ENCODE data around the gene CERS2.

CERS2 gene

GRCh38 chr1:150997126-150997872, 22.7 kb upstream of the CERS2 start:
- DNase-seq: no peak

GRCh38 chr1:150995896-150996295, 21.3 kb upstream of the CERS2 start:
- peak; percentile 28 for DNase-seq

DNA sequence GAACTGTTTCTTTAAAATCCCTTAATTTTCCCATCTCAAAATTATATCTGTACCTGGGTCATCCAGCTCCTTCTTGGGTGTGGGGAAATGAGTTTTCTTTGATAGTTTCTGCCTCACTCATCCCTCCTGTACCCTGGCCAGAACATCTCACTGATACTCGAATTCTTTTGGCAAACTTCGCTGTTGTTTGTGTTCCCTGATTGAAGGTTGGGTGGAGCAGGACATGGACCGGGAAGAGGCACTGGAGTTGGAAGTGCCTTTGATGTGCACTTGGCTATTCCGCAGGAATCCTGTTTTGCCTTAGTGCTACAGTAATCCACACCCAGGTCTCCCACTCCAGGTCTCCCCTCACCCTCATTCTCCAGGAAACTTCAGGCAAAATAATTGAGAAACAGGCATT, 20.8 kb upstream of the CERS2 start:
- no peak for DNase-seq

- no peak for DNase-seq
Measured at GRCh38 chr1:150994248-150994647, 19.6 kb upstream of the CERS2 start.

DNA sequence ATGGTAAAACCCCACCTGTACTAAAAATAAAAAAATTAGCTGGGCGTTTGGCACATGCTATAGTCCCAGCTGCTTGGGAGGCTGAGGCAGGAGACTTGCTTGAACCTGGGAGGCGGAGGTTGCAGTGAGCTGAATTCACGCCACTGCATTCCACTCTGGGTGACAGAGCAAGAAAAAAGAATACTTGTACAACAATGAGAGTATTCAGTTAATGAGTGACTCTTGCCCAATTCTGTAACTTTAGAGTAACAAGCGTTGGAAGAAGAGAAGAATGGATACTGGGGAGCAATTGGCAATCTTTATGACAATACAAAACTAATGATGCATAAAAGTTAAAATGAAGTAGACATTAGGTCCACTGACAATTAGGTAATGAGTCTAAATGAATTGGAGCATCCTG, 18.0 kb upstream of the CERS2 start:
- no peak for DNase-seq

DNA sequence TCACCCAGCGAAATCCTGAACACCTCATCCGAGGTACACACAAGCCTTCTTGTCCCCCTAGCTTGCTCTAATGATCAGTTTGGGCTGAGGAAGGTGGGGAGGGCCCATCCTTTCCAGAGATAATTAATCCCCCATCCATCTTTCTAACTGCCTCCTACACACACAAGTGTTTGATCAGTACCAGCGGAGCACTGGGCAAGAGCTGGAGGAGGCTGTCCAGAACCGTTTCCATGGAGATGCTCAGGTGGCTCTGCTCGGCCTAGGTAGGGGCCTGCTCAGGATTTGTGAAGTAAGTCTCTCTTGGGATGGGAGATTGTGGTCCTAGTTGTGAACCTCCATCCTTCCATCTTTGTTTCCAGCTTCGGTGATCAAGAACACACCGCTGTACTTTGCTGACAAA, 13.3 kb upstream of the CERS2 start:
- DNase-seq: no peak

DNA sequence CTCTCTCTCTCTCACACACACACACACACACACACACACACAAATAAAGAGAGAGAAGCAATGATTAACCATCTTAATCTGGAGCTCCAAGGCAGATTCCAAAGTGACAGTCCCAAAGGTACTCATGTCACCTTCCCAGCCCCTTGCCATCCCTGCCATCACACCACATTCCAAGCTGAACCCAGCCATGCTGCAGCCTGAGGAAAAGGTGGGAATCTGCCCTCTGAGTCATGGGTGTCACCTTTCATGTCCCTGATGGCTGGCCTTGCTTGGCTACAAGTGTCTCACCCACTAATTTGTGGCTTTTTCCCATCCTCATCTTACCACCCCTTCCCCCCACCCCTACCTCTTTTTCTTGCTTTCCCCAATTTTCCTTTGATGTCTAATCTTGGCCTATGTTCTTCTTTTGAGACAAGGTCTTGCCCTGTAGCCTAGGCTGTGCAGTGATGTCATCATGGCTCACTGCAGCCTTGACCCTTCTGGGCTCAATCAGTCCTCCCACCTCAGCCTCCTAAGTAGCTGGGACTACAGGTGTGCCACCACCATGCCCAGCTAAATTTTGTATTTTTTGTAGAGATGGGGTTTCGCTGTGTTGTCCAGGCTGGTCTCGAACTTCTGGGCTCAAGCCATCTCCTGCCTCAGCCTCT, 10.7 kb upstream of the CERS2 start:
- DNase-seq: no peak

- no peak for DNase-seq
Measured at GRCh38 chr1:150981805-150982712, 7.4 kb upstream of the CERS2 start, which contains the start of gene ANXA9. ANXA9 (plus strand) TSS chr1:150982292; CDS start chr1:150983106, 814 bp downstream.

DNA sequence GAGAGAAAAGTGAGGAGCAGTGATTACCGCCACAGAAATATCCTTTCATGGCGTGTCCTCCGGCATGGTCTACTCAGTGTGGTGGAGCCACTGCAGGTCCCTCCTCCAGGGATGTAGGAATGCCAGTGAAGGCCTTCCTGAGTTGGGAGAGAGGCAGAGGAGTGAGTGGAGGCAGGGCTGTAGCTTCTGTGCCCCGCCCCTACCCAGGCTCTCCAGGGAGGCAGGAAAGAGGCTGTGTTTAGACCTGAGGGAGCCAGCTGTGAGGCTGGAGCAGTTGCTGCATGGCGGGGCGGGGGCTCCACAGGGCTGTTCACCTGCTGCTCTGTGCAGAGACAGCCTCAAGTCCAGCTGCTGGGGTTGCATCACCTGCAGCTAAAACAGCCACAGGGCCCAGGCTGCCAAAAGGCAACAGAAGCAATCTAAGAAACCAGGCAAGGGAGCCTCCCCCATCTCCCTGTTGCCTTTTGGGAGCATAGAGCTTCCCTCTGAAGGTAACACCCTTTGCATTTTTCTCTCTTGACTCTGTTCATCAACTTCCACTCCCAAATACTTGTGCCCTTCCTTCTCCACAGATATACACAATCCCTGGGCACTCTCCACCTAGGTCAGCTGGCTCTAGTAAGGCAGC, 6.7 kb upstream of the CERS2 start:
- no peak for DNase-seq

DNA sequence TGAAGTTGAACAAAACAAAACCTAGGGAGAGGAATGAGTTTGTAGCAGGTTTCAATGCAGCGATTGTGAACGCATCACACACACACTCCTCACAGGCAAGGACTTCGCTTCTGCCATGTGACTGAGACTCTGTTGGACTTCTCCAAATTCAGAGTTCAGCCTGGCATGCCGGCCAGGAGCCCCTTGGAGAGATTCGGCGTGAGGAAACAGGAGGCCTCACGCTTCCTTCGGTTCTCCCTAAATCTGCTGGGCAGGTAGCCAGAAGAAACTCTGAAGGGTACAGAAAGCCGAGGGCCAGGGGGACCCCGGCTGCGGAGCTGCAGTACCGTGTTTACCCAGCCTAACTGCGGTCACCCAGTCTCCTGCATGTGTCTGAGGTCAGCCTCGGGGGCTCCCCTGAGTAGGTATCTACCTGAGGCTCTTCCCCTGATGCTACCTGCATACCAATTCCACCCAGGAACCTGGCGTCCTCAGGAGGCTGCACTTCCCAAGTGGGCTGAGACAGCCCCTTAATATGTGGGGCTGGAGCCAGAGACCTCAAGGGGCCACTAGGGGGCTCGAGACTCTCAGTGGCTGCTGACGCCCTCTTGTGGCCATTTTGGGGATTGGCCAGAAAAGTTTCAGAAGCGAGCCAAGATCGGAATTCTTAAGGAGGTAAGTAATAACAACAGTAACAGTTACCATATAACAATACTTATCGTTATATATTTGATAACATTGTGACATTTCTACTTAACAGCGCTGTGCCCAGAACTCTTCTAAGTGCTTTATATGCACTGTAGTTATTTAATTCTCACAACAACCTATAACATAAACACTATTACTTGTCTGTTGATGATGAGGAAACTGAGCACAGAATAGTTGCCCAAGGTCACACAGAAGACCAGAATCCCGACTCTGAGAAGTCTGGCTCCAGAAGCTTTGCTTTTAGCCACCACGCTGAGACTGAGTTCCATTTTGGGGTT, 4.7 kb upstream of the CERS2 start:
- peak; percentile 89 for DNase-seq

DNA sequence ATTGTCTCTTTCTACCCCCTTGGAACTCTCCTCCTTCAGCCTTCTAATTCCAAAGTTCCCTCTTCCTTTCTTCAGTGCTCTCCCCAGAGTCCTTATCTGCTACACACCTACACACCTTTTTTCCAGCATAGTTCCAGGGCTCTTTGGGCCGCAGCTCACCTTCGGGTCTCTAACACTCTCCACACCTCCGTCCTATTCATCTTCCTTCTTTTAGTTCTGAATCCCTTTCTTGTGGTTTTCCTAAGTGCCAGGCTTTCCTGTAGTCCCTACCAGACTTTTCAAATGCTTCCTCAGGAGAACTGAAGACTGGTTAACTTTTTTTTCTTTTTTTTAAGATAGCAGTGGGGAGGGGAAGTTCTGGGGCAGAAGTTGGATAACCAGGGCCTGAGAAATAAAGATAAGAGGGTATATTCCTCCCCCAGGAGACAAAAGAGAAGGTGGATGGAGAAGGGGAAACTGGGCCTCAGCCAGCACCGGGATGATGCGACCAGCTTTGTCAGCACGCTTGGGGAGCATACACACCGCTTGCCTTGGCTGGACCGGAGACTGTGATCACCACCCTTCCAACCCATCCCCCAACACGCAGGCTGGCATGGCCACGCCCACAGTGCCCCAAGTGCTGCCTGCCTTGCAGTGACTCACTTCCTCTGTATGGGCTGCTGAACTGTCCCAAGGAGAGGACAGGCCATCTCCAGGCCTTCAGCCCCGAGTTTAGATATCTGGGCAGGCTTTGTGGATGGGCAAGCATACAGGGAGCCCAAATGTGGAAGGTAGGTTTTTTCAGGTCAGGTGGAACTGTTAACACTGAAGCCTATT, 2.5 kb upstream of the CERS2 start:
- DNase-seq: peak; percentile 75

GRCh38 chr1:150976401-150976821, 1.8 kb upstream of the CERS2 start:
- DNase-seq: no peak

DNA sequence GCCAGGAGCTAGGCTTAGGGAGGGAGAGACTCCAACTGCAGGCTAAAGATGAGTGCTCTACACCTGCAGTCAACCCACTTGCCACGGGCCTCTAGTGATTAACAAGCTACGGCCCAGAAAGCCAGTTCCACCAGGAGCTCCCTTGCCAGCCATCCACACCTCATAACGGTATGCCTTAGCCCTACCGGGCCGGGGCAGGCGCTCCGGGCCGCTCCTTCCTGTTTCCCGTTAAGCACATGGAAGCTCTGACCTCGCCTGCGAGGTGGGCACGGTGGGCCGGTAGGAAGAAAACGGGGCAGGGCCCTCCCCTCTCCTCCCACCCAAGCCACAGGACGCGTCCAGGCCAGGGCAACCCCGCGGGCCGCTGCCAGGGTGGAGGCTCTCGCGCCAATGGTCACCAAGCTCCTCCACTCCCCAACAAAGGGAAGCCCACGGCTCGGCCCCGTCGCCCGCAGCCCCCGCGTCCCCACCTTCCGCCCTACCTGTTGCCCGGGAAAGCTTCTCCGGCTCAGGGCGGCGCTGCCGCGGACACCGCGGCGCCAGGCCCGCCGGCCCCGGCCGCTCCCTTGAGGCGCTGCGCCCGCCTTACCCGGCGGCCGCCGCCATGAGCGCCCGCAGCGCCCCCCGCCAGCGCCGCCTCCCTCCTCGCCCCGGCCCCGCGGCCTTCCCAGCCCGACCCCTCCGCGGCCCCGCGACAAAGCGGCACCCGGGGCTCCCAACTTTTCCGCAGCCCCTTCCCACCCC, 627 bp downstream of the CERS2 start:
- peak; percentile 48 for DNase-seq

- DNase-seq: peak; percentile 30
Measured at GRCh38 chr1:150973258-150973835, 1.3 kb downstream of the CERS2 start.

- DNase-seq: no peak
Measured at GRCh38 chr1:150972417-150972940, 2.2 kb downstream of the CERS2 start.

DNA sequence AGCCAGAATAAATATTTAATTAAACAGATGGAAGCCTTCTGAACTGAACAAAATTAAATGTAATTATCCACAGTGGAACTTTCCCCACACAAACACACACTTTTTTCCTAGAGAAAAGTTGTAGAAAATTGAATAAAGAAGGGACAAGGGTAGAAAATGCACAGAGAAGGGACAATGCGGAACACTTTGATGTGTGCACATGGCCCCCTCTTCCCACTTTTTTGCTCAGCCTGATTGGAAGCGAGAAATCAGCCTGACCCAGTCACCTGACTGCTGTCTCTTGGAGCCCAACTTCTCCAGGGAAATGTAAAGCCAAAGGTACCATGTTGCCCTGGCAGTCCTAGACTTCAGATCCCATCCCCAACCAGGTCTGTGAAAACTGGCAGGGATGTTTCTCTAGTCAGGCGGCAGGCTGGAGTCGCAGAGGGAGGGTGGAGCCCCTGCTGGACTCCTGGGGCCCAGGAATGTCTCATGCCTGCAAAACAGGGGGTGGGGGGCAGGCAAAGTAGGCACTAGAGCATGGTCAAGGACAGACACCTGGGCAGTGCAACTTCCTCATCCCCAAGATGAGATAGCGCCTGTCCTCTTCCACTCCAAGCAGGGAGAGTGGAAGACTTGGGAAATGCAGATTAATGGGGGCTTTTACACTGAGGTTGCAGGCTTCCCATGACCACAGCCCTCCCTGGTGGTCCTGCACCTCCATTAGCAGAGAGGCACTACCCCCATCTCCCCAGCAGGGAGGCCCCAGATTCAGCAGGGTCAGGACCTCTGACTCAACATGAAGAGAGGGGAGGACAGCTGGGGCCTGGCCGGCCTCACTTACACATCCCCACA, 2.8 kb downstream of the CERS2 start:
- DNase-seq: no peak

GRCh38 chr1:150970808-150971582, 3.6 kb downstream of the CERS2 start:
- no peak for DNase-seq

DNA sequence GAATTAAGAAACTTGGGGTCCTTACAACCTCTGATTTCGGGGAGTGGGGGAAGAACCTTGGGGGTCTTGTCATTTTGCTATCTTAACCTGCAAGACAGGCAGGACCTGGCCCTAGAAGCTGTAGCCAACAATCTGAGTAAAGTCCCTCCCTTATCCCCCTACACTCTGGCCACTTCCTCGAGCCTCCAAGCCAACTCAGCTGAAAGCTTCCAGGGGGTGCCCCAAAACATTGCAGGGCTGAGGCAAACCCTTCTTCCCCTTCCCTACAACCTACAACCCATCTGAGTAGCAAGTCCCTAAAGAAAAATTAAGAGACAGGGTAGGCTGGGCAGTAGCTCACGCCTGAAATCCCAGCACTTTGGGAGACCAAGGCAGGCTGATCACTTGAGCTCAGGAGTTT, 5.0 kb downstream of the CERS2 start:
- DNase-seq: no peak

Measured in activated naive CD4-positive, alpha-beta T cell treated with Interleukin-2 at 50 U/mL for 16 hours (primary cell).